Subcutaneous adipose tissue (tissue), 4 donors: ENCODE results near the gene ZSCAN23. TPM values are rescaled to one million over a fixed set of nuclear protein-coding genes. Genes with fewer than 3 reads are reported as not detected.

ENCODE experiments used
- small RNA-seq: library from RNA; depleted of rRNA; stranded (forward); fragments of <200 nt; gene quantifications from one replicate; pipeline ENCODE3, GENCODE V24; 2016
- total RNA-seq, 4 donors: library from RNA; depleted of rRNA; stranded (reverse); fragments of >200 nt; gene quantifications; one replicate each; pipeline ENCODE4 v1.1.0, GENCODE V29; 2016
- TF ChIP-seq, protein P1 (sequence below): fragments of 450-650 bp; IDR thresholded peaks from one replicate; pipeline ENCODE4 v1.5.1; 2016; ENCODE audit warnings: low read depth, mild to moderate bottlenecking, control low read depth, antibody characterized with exemption, moderate library complexity

ZSCAN23 gene
- total RNA-seq, 4 donors from 2014 or later = 0.65 to 2.2 (median 1.7) TPM

DNA sequence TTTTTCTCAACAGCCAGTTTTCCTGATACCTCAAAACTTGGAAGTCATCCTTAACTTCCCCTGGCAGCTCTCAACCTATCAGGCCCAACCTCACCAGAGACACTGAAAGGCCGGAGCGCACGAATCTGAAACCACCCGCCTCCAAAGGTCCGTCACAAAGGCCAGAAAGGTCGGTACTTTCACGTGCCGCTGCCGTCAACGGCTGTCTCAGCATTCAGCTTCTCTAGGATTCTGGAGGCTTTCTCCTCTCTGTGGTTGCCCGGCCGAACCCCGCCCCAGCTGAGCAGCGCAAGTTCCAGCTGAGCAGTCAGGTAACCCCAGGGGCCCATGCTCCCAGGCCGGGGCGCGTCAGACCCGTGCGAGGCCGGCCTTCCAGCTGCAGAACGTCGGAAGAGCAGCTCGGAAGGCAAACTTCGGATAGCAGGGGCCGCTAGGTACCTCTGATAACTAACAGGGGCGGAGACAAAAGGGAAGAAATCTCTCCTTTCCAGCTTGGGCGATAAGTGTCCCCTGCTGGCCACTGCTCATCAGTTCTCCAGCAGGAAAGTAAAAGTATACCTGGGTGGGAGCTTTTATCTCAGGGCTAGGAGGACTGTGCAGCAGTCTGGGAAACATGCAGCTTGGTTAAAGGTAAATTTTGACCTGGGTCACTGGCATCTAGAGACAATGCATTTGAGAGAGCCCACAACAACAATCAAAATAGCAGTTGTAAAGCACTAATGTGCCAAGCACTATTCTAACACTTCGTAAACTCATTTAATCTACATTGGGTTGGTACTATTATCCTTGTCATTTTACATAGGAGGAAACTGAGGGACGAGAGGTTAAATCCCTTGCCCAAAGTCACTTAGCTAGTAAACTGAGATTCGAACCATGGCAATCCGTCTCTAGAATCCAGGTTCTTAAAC lies 59.8 kb downstream of the ZSCAN23 start:
- TF ChIP-seq, protein P1, sequence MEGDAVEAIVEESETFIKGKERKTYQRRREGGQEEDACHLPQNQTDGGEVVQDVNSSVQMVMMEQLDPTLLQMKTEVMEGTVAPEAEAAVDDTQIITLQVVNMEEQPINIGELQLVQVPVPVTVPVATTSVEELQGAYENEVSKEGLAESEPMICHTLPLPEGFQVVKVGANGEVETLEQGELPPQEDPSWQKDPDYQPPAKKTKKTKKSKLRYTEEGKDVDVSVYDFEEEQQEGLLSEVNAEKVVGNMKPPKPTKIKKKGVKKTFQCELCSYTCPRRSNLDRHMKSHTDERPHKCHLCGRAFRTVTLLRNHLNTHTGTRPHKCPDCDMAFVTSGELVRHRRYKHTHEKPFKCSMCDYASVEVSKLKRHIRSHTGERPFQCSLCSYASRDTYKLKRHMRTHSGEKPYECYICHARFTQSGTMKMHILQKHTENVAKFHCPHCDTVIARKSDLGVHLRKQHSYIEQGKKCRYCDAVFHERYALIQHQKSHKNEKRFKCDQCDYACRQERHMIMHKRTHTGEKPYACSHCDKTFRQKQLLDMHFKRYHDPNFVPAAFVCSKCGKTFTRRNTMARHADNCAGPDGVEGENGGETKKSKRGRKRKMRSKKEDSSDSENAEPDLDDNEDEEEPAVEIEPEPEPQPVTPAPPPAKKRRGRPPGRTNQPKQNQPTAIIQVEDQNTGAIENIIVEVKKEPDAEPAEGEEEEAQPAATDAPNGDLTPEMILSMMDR = no peak

Small RNA genes within 50 kb of the gene (small RNA-seq; reads per million reads assigned to genes)
- not detected for gene RNU2-45P

Other genes starting within 250 kb of the ZSCAN23 start
- 10 to 100 TPM in 3 of 4 donors, 1 to 10 TPM in 1; 8.2 to 16.2 (median 13.5) TPM for gene ZSCAN9, start 218.2 kb downstream of the ZSCAN23 start, total RNA-seq
- 1 to 10 TPM; 1.3 to 6.6 (median 5.3) TPM for gene ZKSCAN4, start 191.2 kb downstream of the ZSCAN23 start, total RNA-seq
- gene NKAPL, start 184.2 kb downstream of the ZSCAN23 start, total RNA-seq = 1 to 10 TPM; 1.5 to 4.5 (median 1.9) TPM
- 10 to 100 TPM; 14.7 to 27.5 (median 20.7) TPM for gene ZSCAN26, start 176.3 kb downstream of the ZSCAN23 start, total RNA-seq
- 1 to 10 TPM; 2.1 to 5.3 (median 3.7) TPM for gene PGBD1, start 161.9 kb downstream of the ZSCAN23 start, total RNA-seq
- gene ZSCAN31, start 107.3 kb downstream of the ZSCAN23 start, total RNA-seq = 1 to 10 TPM; 4.1 to 9.8 (median 4.6) TPM
- 1 to 10 TPM; 3.1 to 5.5 (median 4.8) TPM for gene ZKSCAN3, start 93.5 kb downstream of the ZSCAN23 start, total RNA-seq
- 1 to 10 TPM; 3.4 to 5.8 (median 4.1) TPM for gene ZSCAN12, start 43.7 kb downstream of the ZSCAN23 start, total RNA-seq
- not detected for gene GPX6, start 72.3 kb upstream of the ZSCAN23 start, total RNA-seq
- not detected for gene GPX5, start 82.4 kb upstream of the ZSCAN23 start, total RNA-seq